Left lung (tissue), 10 donors: ENCODE measurements around the gene MS4A7. TPM values are rescaled to one million over a fixed set of nuclear protein-coding genes. Genes with fewer than 3 reads are reported as not detected.
"Not testable (repeated sequence)": the region's sequence is repeated elsewhere in the genome, so short reads cannot be mapped to it uniquely, and the experiment has no call there.

Experiments used
- ATAC-seq: fragments of 200-7000 bp; cut with Tn5 transposase; one replicate; pipeline ENCODE4 v1.9.1; 2020; ENCODE audit warnings: moderate library complexity
- DNase-seq, 4 donors: peaks; one replicate each; pipeline ENCODE4 v3.0.0-alpha.2; 2013 to 2020
- H3K27ac ChIP-seq, 2 donors: fragments of 200-600 bp; sonication (generic) in 1 of 2; one replicate each; pipeline versions ENCODE4 v1.5.0 to v1.8.0; 2020 to 2021
- H3K27me3 ChIP-seq, 2 donors: fragments of 200-600 bp; sonication (generic) in 1 of 2; one replicate each; pipeline versions ENCODE4 v1.5.0 to v1.8.0; 2020 to 2021
- H3K36me3 ChIP-seq, 2 donors: fragments of 200-600 bp; sonication (generic) in 1 of 2; one replicate each; pipeline versions ENCODE4 v1.5.0 to v1.8.0; 2020 to 2021
- H3K4me1 ChIP-seq, 2 donors: fragments of 200-600 bp; one replicate each; pipeline ENCODE4 v1.8.0; 2021
- H3K4me3 ChIP-seq, 2 donors: fragments of 200-600 bp; sonication (generic) in 1 of 2; one replicate each; pipeline versions ENCODE4 v1.5.0 to v1.8.0; 2020 to 2021; ENCODE audit warnings: mild to moderate bottlenecking in 1 of 2
- H3K9me3 ChIP-seq, 2 donors: fragments of 200-600 bp; sonication (generic) in 1 of 2; one replicate each; pipeline versions ENCODE4 v1.5.0 to v1.8.0; 2020 to 2021
- intact Hi-C, 2 donors: fragments of 100-400 bp; cut with DNase I; formaldehyde crosslinking; loops; one replicate each; pipeline versions ENCODE4 v1.11.2 to v1.14.2; 2022
- polyA plus RNA-seq, 6 donors: library from polyadenylated mRNA; unstranded; fragments of 120-200 nt; gene quantifications; one replicate each; pipeline ENCODE4 v1.2.1, GENCODE V29; 2013; ENCODE audit not compliant: insufficient read length in 6 of 6
- total RNA-seq, 2 donors: library from RNA; stranded (reverse); fragmentation: NEBNext Ultra II Directional; extraction: Animal tissue kit (Norgen Biotek cat#: 25700); gene quantifications; one replicate each; pipeline ENCODE4 v1.2.1, GENCODE V29; 2021
- TF ChIP-seq, protein P1 (sequence below), 2 donors: fragments of 200-600 bp; sonication (generic) in 1 of 2; IDR thresholded peaks; one replicate each; pipeline versions ENCODE4 v1.5.0 to v1.8.0; 2021; ENCODE audit warnings: antibody characterized with exemption in 2 of 2
- donor health status: DM: no; HTN: yes; CAD: no.
- donor health status: DM: no; HTN: no; CAD: no.

MS4A7 gene
- total and polyA plus RNA-seq, 8 donors, result 11.5 to 143 (median 17.7) TPM

GRCh38 chr11:60362241-60362640 lies 16.1 kb upstream of the MS4A7 start:
- TF ChIP-seq, protein P1, sequence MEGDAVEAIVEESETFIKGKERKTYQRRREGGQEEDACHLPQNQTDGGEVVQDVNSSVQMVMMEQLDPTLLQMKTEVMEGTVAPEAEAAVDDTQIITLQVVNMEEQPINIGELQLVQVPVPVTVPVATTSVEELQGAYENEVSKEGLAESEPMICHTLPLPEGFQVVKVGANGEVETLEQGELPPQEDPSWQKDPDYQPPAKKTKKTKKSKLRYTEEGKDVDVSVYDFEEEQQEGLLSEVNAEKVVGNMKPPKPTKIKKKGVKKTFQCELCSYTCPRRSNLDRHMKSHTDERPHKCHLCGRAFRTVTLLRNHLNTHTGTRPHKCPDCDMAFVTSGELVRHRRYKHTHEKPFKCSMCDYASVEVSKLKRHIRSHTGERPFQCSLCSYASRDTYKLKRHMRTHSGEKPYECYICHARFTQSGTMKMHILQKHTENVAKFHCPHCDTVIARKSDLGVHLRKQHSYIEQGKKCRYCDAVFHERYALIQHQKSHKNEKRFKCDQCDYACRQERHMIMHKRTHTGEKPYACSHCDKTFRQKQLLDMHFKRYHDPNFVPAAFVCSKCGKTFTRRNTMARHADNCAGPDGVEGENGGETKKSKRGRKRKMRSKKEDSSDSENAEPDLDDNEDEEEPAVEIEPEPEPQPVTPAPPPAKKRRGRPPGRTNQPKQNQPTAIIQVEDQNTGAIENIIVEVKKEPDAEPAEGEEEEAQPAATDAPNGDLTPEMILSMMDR (IDR thresholded peaks at IDR 0.05), result no peak
- no peak for ATAC-seq

DNA sequence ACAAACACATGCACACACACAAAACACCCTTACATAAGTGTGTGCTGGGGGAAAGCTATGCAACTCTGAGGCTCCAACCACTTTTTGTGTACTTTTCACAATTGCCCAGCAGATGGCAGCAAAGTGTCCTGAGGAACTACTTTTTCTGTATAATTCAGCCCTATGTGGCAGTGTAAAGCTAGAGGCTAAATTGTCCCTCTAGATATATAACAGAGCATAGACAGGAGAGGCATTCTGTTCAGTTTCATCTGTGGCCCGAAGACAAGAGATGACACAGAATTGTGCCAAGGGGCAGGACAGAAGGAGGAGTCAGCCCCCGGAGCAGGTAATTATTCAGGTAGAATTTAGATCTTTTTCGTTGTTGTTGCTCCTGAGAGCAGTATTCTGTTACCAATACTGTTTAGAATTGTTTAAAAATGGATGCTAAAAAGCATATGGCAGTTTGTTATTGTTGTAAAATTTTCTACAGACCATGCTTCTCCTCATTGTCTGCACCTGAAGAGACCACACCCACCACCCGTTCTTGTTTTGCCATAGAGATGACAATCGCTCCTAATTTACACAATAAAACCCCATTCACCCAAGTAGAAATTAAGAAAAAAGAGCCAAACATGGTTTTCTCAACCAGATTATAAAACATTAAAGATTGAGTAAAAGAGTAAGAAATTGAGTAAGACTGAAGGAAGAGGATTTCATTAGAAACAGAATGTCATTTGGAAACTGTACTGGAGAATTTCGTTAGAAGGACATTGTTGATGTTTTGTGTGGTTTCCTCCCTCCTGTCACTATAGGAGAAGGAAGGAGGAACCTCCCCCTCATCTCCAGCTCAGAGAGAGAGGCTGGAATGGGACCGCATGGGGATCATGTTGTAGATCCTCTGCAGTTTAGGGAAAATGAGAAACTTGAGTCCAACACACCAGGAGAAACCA lies 14.5 kb upstream of the MS4A7 start:
- H3K27ac ChIP-seq, result peak overlapping the region in 1 of 2 donors; percentile 79
- intact Hi-C loops, result loop anchor here in 1 of 2 donors (10.0 kb wide), 1 partner anchor 251 kb away; no protein-coding TSS in a partner anchor
- DNase-seq, result peak in 3 of 4 donors; percentile 56 to 72 (median 59)
- TF ChIP-seq, protein P1 (IDR thresholded peaks at IDR 0.05), result peak; percentile 67 to 79
- no peaks in the 10 kb centered on the region for H3K36me3 ChIP-seq
- ATAC-seq, result peak; percentile 97
- no peaks in the 10 kb centered on the region for H3K27me3 ChIP-seq
- H3K4me3 ChIP-seq, result no peak overlapping the region
- H3K4me1 ChIP-seq, result peaks cover 0 to 35% of the 10 kb centered on the region in 2 donors
- H3K9me3 ChIP-seq, result peaks cover 0 to 14% of the 10 kb centered on the region in 2 donors

More at GRCh38 chr11:60362241-60362640, 16.1 kb upstream of the MS4A7 start:
- Histone ChIP-seq H3K4me3 (no peak overlapping the region), H3K27me3 (no peaks in the 10 kb centered on the region), H3K36me3 (no peaks in the 10 kb centered on the region), H3K4me1 (peaks cover 0 to 34% of the 10 kb centered on the region in 2 donors), H3K9me3 (peaks cover 0 to 12% of the 10 kb centered on the region in 2 donors), H3K27ac (no peak overlapping the region)
- DNase-seq, result no peak
- intact Hi-C loops, result loop anchor here in 1 of 2 donors (10.0 kb wide), 1 partner anchor 253 kb away; no protein-coding TSS in a partner anchor

DNA sequence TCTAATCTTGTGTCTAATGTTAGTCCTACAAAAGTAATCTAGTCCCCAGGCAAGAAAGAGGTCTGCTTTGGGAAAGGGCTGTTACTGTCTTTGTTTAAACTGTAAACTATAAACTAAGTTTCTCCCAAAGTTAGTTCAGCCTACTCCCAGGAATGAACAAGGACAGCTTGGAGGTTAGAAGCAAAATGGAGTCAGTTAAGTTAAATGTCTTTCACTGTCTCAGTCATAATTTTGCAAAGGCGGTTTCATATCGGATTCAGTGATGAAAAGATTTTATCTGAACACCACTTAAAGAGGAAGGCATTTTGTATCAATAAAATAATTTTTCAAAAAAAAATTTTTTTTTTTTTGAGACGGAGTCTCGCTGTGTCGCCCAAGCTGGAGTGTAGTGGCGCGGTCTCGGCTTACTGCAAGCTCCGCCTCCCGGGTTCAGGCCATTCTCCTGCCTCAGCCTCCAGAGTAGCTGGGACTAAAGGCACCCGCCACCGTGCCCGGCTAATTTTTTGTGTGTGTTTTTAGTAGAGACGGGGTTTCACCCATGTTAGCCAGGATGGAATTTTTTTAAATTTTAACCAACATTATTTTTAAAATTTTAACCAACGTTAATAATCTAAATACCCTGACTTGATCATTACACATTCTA lies 11.9 kb upstream of the MS4A7 start:
- not testable (repeated sequence) for ATAC-seq, H3K9me3 ChIP-seq, H3K36me3 ChIP-seq, H3K27me3 ChIP-seq, DNase-seq, H3K4me3 ChIP-seq
- H3K27ac ChIP-seq, result peak overlapping the region in 1 of 2 donors; percentile 60
- intact Hi-C loops, result loop anchor here in 1 of 2 donors (10.0 kb wide), 1 partner anchor 248 kb away; no protein-coding TSS in a partner anchor
- peaks cover 5 to 46% of the 10 kb centered on the region in 2 donors for H3K4me1 ChIP-seq

- intact Hi-C loops, result loop anchor here in 1 of 2 donors (10.0 kb wide), 1 partner anchor 248 kb away; no protein-coding TSS in a partner anchor
- Histone ChIP-seq H3K4me3 (no peak overlapping the region), H3K36me3 (no peaks in the 10 kb centered on the region), H3K4me1 (peaks cover 5 to 51% of the 10 kb centered on the region in 2 donors), H3K9me3 (peaks cover 0 to 2% of the 10 kb centered on the region in 2 donors), H3K27me3 (no peaks in the 10 kb centered on the region), H3K27ac (peak overlapping the region in 1 of 2 donors; percentile 60)
- DNase-seq (no peak), ATAC-seq (no peak)
- TF ChIP-seq, protein P1 (IDR thresholded peaks at IDR 0.05), result no peak
Observed at GRCh38 chr11:60367009-60367408, 11.3 kb upstream of the MS4A7 start.

DNA sequence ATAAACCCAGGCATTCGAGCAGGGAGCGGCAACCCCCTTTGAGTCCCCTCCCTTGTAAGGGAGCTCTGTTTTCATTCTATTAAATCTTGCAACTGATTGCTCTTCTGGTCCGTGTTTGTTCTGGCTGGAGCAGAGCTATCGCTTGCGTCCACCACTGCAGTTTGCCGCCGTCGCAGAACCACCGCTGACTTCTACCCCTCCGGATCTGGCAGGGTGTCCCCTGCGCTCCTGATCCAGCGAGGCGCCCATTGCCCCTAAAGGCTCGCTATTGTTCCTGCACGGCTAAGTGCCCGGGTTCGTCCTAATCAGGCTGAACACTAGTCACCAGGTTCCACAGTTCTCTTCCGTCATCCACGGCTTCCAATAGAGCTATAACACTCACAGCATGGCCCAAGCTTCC lies 10.4 kb upstream of the MS4A7 start:
- H3K4me1 ChIP-seq, result peaks cover 5 to 45% of the 10 kb centered on the region in 2 donors
- H3K27ac ChIP-seq, result no peak overlapping the region
- no peak for ATAC-seq
- no peaks in the 10 kb centered on the region for H3K27me3 ChIP-seq
- no peak overlapping the region for H3K4me3 ChIP-seq
- peaks cover 0 to 2% of the 10 kb centered on the region in 2 donors for H3K9me3 ChIP-seq
- intact Hi-C loops, result loop anchor here in 1 of 2 donors (10.0 kb wide), 1 partner anchor 247 kb away; no protein-coding TSS in a partner anchor
- no peaks in the 10 kb centered on the region for H3K36me3 ChIP-seq
- DNase-seq, result no peak
- TF ChIP-seq, protein P1 (IDR thresholded peaks at IDR 0.05), result no peak
